ENCODE data around the gene ARID1A. TPM values are rescaled to one million over a fixed set of nuclear protein-coding genes. Genes with fewer than 3 reads are reported as not detected.

The ARID1A gene
- total RNA-seq, 1 donor: 55.4 TPM

DNA sequence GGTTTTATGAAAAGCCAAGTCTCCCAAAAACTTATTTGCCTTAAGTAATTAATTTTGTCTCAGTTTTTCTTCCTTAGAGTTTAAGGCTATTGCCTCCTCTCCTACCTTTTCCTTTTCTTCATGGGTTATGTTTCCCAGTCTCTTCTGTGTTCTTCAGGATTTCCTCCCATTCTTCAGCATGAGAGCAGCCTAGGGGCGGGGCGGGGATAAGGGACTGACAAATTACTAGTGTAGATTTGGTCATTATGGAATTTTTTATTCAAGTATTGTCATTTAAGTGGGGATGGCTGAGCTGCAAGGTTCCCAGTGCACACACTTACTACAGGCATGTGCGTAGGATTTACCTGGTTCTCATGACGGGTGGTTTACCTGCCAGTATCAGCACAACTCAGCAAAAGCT lies 56.7 kb downstream of the ARID1A start:
- H3K27me3 ChIP-seq (ENCODE audit: insufficient read depth, low read length): no peaks in the 10 kb centered on the region
- H3K4me1 ChIP-seq (ENCODE audit: insufficient read depth, low read length): peaks cover 34% of the 10 kb centered on the region
- H3K4me3 ChIP-seq (ENCODE audit: low read length): no peak overlapping the region
- no peaks in the 10 kb centered on the region for H3K9me3 ChIP-seq (ENCODE audit: low read depth, low read length)

DNA sequence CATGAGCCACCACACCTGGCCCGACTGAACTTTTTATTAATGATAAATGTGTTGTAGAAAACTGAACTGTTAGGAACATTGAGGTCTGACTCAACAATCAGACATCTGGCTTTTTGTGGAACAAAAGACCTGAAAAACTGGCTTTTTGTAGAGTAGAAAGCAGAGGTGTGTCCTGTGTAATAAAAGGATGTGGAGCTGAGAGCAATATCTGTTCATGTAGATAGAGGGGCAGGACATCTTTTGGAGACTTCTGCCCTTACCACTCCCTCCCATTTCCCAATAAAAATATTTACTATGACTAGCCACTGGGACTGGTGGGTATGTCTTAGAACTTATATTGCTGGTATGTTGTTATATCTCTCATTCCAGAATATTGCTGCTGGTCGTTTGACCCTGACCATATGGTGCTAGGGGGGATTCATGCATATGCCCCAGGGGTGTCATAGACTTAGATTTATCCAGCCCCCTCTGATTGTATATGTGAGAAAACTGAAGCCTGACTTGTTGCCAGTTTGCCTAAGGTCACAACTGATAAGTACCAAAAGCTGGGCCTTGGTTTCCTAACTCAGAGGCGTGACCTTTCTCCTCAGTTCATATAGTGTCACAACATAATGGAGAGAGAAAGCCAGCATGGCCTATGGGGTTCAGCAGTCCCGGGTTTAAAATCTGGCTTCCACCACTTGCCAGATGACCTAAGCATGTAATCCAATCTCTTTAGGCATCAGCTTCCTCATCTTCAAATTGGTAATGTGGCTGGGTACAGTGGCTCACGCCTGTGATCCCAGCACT lies 58.5 kb downstream of the ARID1A start:
- Histone ChIP-seq H3K4me3 (ENCODE audit: low read length) (no peak overlapping the region), H3K4me1 (ENCODE audit: insufficient read depth, low read length) (peaks cover 32% of the 10 kb centered on the region), H3K9me3 (ENCODE audit: low read depth, low read length) (no peaks in the 10 kb centered on the region), H3K27me3 (ENCODE audit: insufficient read depth, low read length) (no peaks in the 10 kb centered on the region)

DNA sequence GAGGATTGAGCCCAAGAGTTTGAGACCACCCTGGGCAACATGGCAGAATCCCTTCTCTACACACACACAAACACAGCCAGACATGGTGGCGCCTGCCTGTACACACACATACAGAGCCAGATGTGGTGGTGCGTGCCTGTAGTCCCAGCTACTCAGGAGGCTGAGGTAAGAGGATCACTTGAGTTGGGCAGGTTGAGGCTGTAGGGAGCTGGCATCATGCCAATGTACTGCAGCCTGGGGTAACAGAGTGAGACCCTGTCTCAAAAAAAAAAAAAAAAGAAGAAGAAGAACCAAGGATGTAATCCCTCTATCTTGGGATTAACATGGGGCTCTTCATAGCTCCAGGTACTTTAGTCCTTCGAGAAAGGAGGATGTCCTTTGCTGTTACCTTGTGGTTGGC lies 62.5 kb downstream of the ARID1A start:
- Histone ChIP-seq H3K9me3 (ENCODE audit: low read depth, low read length) (no peaks in the 10 kb centered on the region), H3K4me3 (ENCODE audit: low read length) (no peak overlapping the region), H3K27me3 (ENCODE audit: insufficient read depth, low read length) (no peaks in the 10 kb centered on the region), H3K4me1 (ENCODE audit: insufficient read depth, low read length) (peaks cover 7% of the 10 kb centered on the region)

DNA sequence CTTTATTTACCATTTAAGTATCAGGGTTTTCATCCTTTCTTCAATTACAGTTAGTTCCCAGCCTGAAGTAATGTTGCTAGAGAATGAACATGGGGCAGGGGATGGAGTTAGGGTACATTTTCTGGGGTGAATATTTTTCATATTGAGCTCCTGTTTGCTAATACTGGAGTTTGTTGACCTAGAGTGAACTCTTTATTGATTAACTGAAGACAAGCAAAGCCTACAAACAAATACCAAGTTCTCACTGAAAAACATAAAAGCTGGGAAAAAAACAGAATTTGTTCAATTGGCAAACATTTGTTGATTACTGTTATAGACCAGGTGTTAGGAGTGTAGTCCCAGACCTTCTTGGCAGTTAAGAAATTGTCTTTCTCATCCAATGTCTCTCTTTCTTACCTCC lies 63.7 kb downstream of the ARID1A start:
- H3K4me3 ChIP-seq (ENCODE audit: low read length): no peak overlapping the region
- no peaks in the 10 kb centered on the region for H3K27me3 ChIP-seq (ENCODE audit: insufficient read depth, low read length)

DNA sequence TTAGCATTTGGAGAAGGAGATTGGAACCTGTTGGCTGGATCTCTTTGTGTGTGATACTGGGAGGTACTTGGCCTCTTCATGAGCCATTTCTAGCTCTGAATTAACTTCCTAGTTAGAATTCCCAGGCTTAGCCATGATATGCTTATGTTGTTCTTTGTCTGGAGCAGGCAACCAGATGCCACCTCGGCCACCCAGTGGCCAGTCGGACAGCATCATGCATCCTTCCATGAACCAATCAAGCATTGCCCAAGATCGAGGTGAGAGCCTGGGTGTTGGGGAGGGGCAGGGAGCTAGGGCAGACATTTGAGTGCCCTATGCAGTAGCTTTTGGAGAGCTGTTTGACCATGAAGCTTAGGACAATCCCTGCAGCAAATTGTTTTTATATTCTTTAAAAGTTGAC lies 65.4 kb downstream of the ARID1A start:
- Histone ChIP-seq H3K4me3 (ENCODE audit: low read length) (no peak overlapping the region), H3K9me3 (ENCODE audit: low read depth, low read length) (no peaks in the 10 kb centered on the region), H3K4me1 (ENCODE audit: insufficient read depth, low read length) (peaks cover 4% of the 10 kb centered on the region), H3K27me3 (ENCODE audit: insufficient read depth, low read length) (no peaks in the 10 kb centered on the region)

More for the DNA sequence above, 63.7 kb downstream of the ARID1A start:
- H3K4me1 ChIP-seq (ENCODE audit: insufficient read depth, low read length): peaks cover 7% of the 10 kb centered on the region
- H3K9me3 ChIP-seq (ENCODE audit: low read depth, low read length): no peaks in the 10 kb centered on the region

DNA sequence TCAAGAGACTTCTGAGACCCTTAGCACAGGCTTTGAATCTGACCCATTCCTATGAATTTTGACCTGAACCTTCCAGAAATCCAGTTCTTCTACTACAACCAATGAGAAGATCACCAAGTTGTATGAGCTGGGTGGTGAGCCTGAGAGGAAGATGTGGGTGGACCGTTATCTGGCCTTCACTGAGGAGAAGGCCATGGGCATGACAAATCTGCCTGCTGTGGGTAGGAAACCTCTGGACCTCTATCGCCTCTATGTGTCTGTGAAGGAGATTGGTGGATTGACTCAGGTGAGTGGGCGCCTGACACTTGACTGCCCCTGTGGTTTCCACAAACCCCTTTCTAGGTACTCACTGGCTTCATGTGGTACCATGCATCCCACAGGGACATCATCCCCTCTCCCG lies 71.9 kb downstream of the ARID1A start:
- Histone ChIP-seq H3K27me3 (ENCODE audit: insufficient read depth, low read length) (no peaks in the 10 kb centered on the region), H3K4me1 (ENCODE audit: insufficient read depth, low read length) (peaks cover 10% of the 10 kb centered on the region), H3K4me3 (ENCODE audit: low read length) (no peak overlapping the region), H3K9me3 (ENCODE audit: low read depth, low read length) (no peaks in the 10 kb centered on the region)

DNA sequence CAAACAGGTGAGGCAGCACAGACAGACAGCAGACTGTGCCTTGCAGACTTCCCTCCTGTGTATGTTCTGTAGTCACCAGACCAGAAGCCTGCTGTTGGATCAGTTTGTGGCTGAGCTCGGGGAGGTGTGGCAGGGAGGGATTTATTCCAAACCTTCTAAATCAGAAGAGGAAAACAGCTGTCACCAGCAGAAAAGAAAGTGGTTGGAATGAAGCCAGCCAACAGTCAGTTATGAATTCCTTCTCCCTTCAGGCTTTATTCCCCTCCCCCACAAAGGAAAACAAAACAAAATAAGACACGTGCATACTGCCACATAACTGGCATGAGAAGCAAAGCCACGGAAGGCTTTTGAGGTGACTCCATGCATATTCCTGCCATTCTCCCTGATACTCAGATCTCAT lies 72.9 kb downstream of the ARID1A start:
- Histone ChIP-seq H3K27me3 (ENCODE audit: insufficient read depth, low read length) (no peaks in the 10 kb centered on the region), H3K4me1 (ENCODE audit: insufficient read depth, low read length) (peaks cover 10% of the 10 kb centered on the region), H3K9me3 (ENCODE audit: low read depth, low read length) (no peaks in the 10 kb centered on the region), H3K4me3 (ENCODE audit: low read length) (no peak overlapping the region)

DNA sequence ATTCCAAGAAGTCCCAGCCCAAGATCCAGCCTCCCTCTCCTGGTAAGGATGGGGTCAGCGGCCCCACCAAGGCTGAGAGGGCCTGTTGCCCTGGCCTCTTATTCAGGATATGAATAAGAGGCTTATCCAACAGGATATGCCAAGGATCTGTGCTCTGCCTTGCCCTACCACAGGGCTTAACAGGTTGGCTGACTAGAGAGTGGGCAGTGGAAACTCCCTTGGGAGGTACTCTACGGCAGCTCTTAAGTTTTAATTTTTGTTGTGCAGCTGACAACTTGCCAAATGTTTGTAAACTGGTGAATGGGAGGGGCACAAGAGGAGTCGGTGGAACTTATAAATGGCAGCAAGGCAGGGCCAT lies 75.4 kb downstream of the ARID1A start:
- no peaks in the 10 kb centered on the region for H3K27me3 ChIP-seq (ENCODE audit: insufficient read depth, low read length)
- H3K4me1 ChIP-seq (ENCODE audit: insufficient read depth, low read length): peaks cover 10% of the 10 kb centered on the region

DNA sequence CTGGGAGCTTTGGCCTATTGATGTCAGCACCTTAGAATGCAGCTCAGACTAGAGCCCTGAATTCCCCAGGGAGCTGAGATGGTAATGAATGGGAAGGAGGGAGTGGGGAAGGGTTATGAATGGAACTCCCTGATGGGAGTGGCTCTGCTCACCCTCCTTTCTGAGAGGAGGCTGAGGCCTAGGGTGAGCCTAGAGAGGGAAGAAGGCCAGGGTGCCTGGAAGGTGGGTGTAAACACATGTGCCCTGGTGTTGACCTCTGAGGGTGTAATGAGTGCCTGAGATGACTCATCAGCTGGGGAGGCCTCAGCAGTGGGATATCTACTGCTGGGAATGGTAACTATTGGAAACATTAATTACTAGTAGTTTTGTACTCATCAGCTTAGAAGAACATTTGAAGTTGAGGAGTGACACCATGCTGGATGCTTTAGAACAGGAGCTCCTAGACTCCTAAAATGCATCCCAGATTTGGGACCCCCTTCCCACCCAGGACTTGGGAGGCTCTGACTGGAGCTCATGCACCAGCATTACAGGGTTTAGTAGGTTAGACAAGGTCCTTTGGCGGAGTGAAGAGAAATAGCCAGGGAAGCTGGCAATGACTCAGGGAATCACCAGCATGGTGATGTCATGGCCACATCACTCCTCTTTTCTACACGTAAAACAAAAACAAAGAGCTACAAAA lies 76.0 kb downstream of the ARID1A start:
- no peaks in the 10 kb centered on the region for H3K27me3 ChIP-seq (ENCODE audit: insufficient read depth, low read length)
- H3K9me3 ChIP-seq (ENCODE audit: low read depth, low read length): no peaks in the 10 kb centered on the region
- peaks cover 10% of the 10 kb centered on the region for H3K4me1 ChIP-seq (ENCODE audit: insufficient read depth, low read length)
- no peak overlapping the region for H3K4me3 ChIP-seq (ENCODE audit: low read length)

More for the DNA sequence above, 75.4 kb downstream of the ARID1A start:
- Histone ChIP-seq H3K9me3 (ENCODE audit: low read depth, low read length) (no peaks in the 10 kb centered on the region), H3K4me3 (ENCODE audit: low read length) (no peak overlapping the region)

DNA sequence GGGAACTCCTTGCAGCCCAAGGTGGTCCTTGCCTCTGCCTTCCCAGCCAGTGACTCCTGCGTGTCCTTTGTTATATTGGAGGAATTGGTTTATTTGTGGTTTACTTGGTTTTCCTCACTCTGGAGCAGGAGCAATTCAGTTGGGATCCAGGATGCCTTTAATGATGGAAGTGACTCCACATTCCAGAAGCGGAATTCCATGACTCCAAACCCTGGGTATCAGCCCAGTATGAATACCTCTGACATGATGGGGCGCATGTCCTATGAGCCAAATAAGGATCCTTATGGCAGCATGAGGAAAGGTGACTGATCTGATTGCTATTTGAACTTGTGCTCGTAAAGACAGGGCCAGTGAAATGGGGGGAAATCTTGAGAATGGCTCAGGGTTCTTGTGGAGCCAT lies 76.9 kb downstream of the ARID1A start:
- H3K4me1 ChIP-seq (ENCODE audit: insufficient read depth, low read length): peaks cover 10% of the 10 kb centered on the region
- H3K27me3 ChIP-seq (ENCODE audit: insufficient read depth, low read length): no peaks in the 10 kb centered on the region
- H3K9me3 ChIP-seq (ENCODE audit: low read depth, low read length): no peaks in the 10 kb centered on the region
- H3K4me3 ChIP-seq (ENCODE audit: low read length): no peak overlapping the region

DNA sequence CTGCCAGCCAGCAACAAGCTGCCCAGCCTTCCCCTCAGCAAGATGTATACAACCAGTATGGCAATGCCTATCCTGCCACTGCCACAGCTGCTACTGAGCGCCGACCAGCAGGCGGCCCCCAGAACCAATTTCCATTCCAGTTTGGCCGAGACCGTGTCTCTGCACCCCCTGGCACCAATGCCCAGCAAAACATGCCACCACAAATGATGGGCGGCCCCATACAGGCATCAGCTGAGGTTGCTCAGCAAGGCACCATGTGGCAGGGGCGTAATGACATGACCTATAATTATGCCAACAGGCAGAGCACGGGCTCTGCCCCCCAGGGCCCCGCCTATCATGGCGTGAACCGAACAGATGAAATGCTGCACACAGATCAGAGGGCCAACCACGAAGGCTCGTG lies 78.6 kb downstream of the ARID1A start:
- Histone ChIP-seq H3K9me3 (ENCODE audit: low read depth, low read length) (no peaks in the 10 kb centered on the region), H3K27me3 (ENCODE audit: insufficient read depth, low read length) (no peaks in the 10 kb centered on the region), H3K4me1 (ENCODE audit: insufficient read depth, low read length) (peaks cover 22% of the 10 kb centered on the region), H3K4me3 (ENCODE audit: low read length) (no peak overlapping the region)

DNA sequence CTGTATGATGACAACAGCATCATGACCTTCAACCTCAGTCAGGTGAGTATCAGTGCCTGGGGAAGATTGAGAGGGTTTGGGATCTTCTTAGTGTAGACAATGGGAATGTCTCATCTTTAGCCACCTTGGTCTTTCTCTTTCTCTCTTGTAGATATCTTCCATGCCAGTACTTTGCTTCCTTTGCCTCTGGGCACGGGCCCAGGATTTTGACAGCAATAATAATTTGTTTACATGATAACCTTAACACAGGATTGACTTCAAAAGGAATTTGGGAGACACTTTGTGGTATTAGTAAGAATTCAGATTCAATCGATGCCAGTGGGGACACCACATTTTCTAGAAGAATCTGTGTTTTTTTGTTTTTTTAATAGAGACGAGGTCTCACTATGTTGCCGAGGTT lies 79.9 kb downstream of the ARID1A start:
- Histone ChIP-seq H3K27me3 (ENCODE audit: insufficient read depth, low read length) (no peaks in the 10 kb centered on the region), H3K4me1 (ENCODE audit: insufficient read depth, low read length) (peaks cover 22% of the 10 kb centered on the region), H3K4me3 (ENCODE audit: low read length) (no peak overlapping the region), H3K9me3 (ENCODE audit: low read depth, low read length) (no peaks in the 10 kb centered on the region)

DNA sequence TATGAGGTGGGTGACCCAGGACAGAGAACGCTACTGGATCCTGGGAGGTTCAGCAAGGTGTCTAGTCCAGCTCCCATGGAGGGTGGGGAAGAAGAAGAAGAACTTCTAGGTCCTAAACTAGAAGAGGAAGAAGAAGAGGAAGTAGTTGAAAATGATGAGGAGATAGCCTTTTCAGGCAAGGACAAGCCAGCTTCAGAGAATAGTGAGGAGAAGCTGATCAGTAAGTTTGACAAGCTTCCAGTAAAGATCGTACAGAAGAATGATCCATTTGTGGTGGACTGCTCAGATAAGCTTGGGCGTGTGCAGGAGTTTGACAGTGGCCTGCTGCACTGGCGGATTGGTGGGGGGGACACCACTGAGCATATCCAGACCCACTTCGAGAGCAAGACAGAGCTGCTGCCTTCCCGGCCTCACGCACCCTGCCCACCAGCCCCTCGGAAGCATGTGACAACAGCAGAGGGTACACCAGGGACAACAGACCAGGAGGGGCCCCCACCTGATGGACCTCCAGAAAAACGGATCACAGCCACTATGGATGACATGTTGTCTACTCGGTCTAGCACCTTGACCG lies 83.4 kb downstream of the ARID1A start:
- H3K9me3 ChIP-seq (ENCODE audit: low read depth, low read length): no peaks in the 10 kb centered on the region
- H3K4me1 ChIP-seq (ENCODE audit: insufficient read depth, low read length): peaks cover 38% of the 10 kb centered on the region
- H3K4me3 ChIP-seq (ENCODE audit: low read length): no peak overlapping the region
- H3K27me3 ChIP-seq (ENCODE audit: insufficient read depth, low read length): no peaks in the 10 kb centered on the region

DNA sequence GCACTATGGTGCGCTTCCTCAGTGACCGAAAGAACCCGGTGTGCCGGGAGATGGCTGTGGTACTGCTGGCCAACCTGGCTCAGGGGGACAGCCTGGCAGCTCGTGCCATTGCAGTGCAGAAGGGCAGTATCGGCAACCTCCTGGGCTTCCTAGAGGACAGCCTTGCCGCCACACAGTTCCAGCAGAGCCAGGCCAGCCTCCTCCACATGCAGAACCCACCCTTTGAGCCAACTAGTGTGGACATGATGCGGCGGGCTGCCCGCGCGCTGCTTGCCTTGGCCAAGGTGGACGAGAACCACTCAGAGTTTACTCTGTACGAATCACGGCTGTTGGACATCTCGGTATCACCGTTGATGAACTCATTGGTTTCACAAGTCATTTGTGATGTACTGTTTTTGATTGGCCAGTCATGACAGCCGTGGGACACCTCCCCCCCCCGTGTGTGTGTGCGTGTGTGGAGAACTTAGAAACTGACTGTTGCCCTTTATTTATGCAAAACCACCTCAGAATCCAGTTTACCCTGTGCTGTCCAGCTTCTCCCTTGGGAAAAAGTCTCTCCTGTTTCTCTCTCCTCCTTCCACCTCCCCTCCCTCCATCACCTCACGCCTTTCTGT lies 84.6 kb downstream of the ARID1A start:
- Histone ChIP-seq H3K4me3 (ENCODE audit: low read length) (no peak overlapping the region), H3K27me3 (ENCODE audit: insufficient read depth, low read length) (no peaks in the 10 kb centered on the region), H3K9me3 (ENCODE audit: low read depth, low read length) (no peaks in the 10 kb centered on the region), H3K4me1 (ENCODE audit: insufficient read depth, low read length) (peaks cover 51% of the 10 kb centered on the region)

DNA sequence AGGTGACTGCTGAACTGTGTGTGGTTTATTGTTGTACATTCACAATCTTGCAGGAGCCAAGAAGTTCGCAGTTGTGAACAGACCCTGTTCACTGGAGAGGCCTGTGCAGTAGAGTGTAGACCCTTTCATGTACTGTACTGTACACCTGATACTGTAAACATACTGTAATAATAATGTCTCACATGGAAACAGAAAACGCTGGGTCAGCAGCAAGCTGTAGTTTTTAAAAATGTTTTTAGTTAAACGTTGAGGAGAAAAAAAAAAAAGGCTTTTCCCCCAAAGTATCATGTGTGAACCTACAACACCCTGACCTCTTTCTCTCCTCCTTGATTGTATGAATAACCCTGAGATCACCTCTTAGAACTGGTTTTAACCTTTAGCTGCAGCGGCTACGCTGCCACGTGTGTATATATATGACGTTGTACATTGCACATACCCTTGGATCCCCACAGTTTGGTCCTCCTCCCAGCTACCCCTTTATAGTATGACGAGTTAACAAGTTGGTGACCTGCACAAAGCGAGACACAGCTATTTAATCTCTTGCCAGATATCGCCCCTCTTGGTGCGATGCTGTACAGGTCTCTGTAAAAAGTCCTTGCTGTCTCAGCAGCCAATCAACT lies 85.5 kb downstream of the ARID1A start:
- Histone ChIP-seq H3K27me3 (ENCODE audit: insufficient read depth, low read length) (no peaks in the 10 kb centered on the region), H3K4me3 (ENCODE audit: low read length) (no peak overlapping the region), H3K9me3 (ENCODE audit: low read depth, low read length) (no peaks in the 10 kb centered on the region), H3K4me1 (ENCODE audit: insufficient read depth, low read length) (peaks cover 59% of the 10 kb centered on the region)

Data from mononuclear cell (primary cell).